Stomach (tissue), 9 donors: ENCODE measurements around the gene SPAG9. TPM values are rescaled to one million over a fixed set of nuclear protein-coding genes. Genes with fewer than 3 reads are reported as not detected.

Source experiments
- DNase-seq, 2 donors: peaks; one replicate each; pipeline versions ENCODE4 v3.0.0 to v3.0.0-alpha.2; 2013 to 2019
- H3K27ac ChIP-seq, 5 donors: fragments of 200-600 bp in 4 of 5; sonication (generic) in 4 of 5; one replicate each; pipeline ENCODE4 v1.5.1; 2013 to 2019; ENCODE audit warnings: mild to moderate bottlenecking in 1 of 5, moderate library complexity in 1 of 5
- H3K27me3 ChIP-seq, 3 donors: fragments of 200-600 bp; sonication (generic); one replicate each; pipeline ENCODE4 v1.5.1; 2017 to 2019; ENCODE audit warnings: mixed run types in 1 of 3
- H3K36me3 ChIP-seq, 4 donors: fragments of 200-600 bp; sonication (generic); 1 replicate in 3 of 4; 2 replicates in 1 of 4; pipeline ENCODE4 v1.5.1; 2016 to 2019
- H3K4me1 ChIP-seq, 4 donors: fragments of 200-600 bp; sonication (generic); one replicate each; pipeline ENCODE4 v1.5.1; 2016 to 2019
- H3K4me3 ChIP-seq, 4 donors: fragments of 200-600 bp; sonication (generic) in 3 of 4; one replicate each; pipeline ENCODE4 v1.5.1; 2016 to 2019; ENCODE audit warnings: mild to moderate bottlenecking in 1 of 4
- H3K9me3 ChIP-seq, 4 donors: fragments of 200-600 bp; sonication (generic); one replicate each; pipeline ENCODE4 v1.5.1; 2016 to 2019
- EP300 ChIP-seq: sonication (generic); formaldehyde crosslinking; IDR thresholded peaks from one replicate; pipeline ENCODE4 v1.6.1; 2017; ENCODE audit warnings: antibody characterized with exemption
- POLR2A ChIP-seq, 4 donors: fragments of 450-650 bp; IDR thresholded peaks; one replicate each; pipeline ENCODE4 v1.6.1; 2016; ENCODE audit warnings: antibody characterized with exemption in 4 of 4, control low read depth in 2 of 4, mild to moderate bottlenecking in 1 of 4, moderate library complexity in 1 of 4
- POLR2AphosphoS5 ChIP-seq, 3 donors: sonication (generic); formaldehyde crosslinking; IDR thresholded peaks; one replicate each; pipeline ENCODE4 v1.6.1; 2016; ENCODE audit warnings: antibody characterized with exemption in 3 of 3
- WGBS, 5 donors: extraction: QIAGEN DNeasy Blood & Tissue Kit in 3 of 5; methylation state at CpG; one replicate each; pipeline versions ENCODE4 v1.1.5 to v1.1.7; 2013 to 2018; 5-methylcytosine and 5-hydroxymethylcytosine counted together
- intact Hi-C: fragments of 100-400 bp; cut with DNase I; formaldehyde crosslinking; loops from one replicate; pipeline ENCODE4 v1.15.1; 2023; ENCODE audit warnings: low total_unique reads
- polyA plus RNA-seq, 3 donors: library from polyadenylated mRNA; stranded (reverse); fragments of 200-250 nt; gene quantifications; one replicate each; pipeline ENCODE4 v1.2.3, GENCODE V29; 2013
- total RNA-seq, 5 donors: library from RNA; depleted of rRNA; stranded (reverse); fragments of >200 nt; gene quantifications; one replicate each; pipeline versions ENCODE4 v1.1.0 to v1.2.3, GENCODE V29; 2014 to 2016
- TF ChIP-seq, protein P1 (sequence below), 7 experiments: fragments of 450-650 bp in 4 of 7; fragments of 200-600 bp in 3 of 7; sonication (generic) in 3 of 7; IDR thresholded peaks; one replicate each; pipeline ENCODE4 v1.5.1; 2016 to 2019; ENCODE audit warnings: antibody characterized with exemption in 7 of 7, control low read depth in 2 of 7, mild to moderate bottlenecking in 1 of 7
- donor health status: healthy with polysubstance abuse.
- donor health status: Bipolar disorder and iron deficiency.
- donor health status: healthy.

The SPAG9 gene
- total and polyA plus RNA-seq, 8 donors: 10.2 to 209 (median 56.5) TPM

DNA sequence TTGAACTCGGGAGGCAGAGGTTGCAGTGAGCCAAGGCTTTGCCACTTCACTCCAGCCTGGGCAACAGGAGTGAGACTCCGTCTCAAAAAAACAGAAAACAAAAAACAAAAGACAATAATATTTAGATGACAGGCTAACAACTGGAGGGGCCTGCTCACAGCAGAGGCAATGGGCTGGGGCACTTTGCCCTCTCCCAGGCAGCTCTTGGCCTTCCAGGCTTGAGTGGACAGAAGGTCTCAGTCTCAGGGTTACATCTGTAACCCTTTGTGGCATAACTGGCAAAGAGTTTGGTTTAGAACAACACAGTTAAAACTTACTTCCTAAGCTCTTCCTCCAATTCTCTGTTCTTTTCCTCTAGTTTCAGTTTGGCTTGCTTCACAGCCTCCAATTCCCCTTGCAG, 114.9 kb downstream of the SPAG9 start:
- no peak for TF ChIP-seq POLR2A (IDR thresholded peaks at IDR 0.05)
- no peak for TF ChIP-seq POLR2AphosphoS5 (IDR thresholded peaks at IDR 0.05)
- TF ChIP-seq, protein P1, sequence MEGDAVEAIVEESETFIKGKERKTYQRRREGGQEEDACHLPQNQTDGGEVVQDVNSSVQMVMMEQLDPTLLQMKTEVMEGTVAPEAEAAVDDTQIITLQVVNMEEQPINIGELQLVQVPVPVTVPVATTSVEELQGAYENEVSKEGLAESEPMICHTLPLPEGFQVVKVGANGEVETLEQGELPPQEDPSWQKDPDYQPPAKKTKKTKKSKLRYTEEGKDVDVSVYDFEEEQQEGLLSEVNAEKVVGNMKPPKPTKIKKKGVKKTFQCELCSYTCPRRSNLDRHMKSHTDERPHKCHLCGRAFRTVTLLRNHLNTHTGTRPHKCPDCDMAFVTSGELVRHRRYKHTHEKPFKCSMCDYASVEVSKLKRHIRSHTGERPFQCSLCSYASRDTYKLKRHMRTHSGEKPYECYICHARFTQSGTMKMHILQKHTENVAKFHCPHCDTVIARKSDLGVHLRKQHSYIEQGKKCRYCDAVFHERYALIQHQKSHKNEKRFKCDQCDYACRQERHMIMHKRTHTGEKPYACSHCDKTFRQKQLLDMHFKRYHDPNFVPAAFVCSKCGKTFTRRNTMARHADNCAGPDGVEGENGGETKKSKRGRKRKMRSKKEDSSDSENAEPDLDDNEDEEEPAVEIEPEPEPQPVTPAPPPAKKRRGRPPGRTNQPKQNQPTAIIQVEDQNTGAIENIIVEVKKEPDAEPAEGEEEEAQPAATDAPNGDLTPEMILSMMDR (IDR thresholded peaks at IDR 0.05): no peak
- no peak for TF ChIP-seq EP300
- Histone ChIP-seq H3K27me3 (no peaks in the 10 kb centered on the region), H3K4me3 (no peak overlapping the region), H3K36me3 (peaks cover 13 to 81% (median 71%) of the 10 kb centered on the region in 4 donors), H3K9me3 (no peaks in the 10 kb centered on the region), H3K4me1 (no peaks in the 10 kb centered on the region), H3K27ac (no peak overlapping the region)
- no peak for DNase-seq
- intact Hi-C loops: no loop called here
- 82 to 89% (median 88%) methylated on average over 2 of the region's 2 CpGs for WGBS, 5 donors

DNA sequence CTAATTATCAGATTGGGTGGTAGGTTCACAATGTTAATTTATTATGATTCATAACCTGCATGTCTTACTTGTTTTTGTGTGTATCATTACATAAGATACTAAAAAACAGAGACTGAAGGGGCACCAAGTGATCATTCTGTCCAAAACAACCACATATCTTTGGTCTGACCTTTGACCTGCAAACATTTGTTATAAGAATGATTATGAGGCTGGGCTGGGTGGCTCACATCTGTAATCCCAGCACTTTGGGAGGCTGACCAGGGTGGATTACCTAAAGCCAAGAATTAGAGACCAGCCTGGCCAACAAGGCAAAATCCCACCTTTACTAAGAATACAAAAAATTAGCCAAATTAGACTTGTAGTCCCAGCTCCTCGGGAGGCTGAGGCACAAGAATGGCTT, 116.4 kb downstream of the SPAG9 start:
- intact Hi-C loops: loop anchor here (5.0 kb wide), 1 partner anchor 148 kb away; the partner anchor contains the start of gene NME1
- no peak overlapping the region for H3K27ac ChIP-seq
- H3K4me1 ChIP-seq: no peaks in the 10 kb centered on the region
- WGBS, 5 donors: 75 to 89% (median 85%) methylated on average over 1 of the region's 1 CpG
- no peak for DNase-seq
- H3K36me3 ChIP-seq: peaks cover 13 to 90% (median 76%) of the 10 kb centered on the region in 4 donors
- no peak overlapping the region for H3K4me3 ChIP-seq
- TF ChIP-seq POLR2A (IDR thresholded peaks at IDR 0.05) (no peak), POLR2AphosphoS5 (IDR thresholded peaks at IDR 0.05) (no peak)
- TF ChIP-seq, protein P1 (IDR thresholded peaks at IDR 0.05): no peak
- H3K27me3 ChIP-seq: no peaks in the 10 kb centered on the region
- no peaks in the 10 kb centered on the region for H3K9me3 ChIP-seq

DNA sequence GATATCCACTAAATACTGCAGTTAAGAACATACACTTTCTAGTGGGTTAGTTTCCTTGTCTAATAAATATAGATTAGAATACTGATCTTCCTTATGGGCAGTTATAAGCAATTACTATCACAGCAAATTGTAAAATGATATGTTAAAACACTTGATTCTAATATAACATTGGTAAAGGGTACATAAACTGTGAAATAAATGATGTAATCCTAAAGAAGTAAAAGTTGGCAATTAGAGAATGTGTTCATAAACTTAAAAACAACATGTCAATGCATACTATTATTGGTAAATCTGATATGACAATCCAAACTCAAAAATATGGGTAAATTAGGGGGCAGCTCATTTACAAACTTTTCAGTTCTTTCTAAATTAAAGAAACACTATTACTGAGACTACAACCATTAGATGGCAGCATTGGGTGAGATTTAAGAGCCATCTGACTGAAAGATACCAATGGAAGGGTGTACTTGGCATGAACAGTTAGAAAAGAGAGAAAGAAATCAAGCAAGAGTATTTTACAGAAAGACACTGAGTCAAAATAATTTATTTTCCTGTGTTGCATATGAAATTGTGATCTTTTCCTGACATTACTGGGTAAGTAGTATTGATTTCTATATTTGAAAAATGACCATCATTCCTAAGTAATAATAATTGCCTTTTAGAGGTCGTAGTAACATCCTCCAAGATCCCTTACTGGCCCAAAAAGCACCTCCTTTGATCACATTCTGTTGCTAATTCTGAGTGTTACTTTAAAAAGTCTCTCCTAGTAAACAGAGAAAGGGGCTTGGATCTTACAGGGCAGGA, 119.6 kb downstream of the SPAG9 start:
- Histone ChIP-seq H3K4me3 (no peak overlapping the region), H3K4me1 (no peaks in the 10 kb centered on the region), H3K9me3 (no peaks in the 10 kb centered on the region), H3K36me3 (peaks cover 32 to 100% (median 91%) of the 10 kb centered on the region in 4 donors), H3K27me3 (no peaks in the 10 kb centered on the region), H3K27ac (no peak overlapping the region)
- TF ChIP-seq, protein P1 (IDR thresholded peaks at IDR 0.05): peak in 4 of 7 experiments; percentile 27 to 68 (median 44)
- TF ChIP-seq EP300: no peak
- TF ChIP-seq POLR2AphosphoS5 (IDR thresholded peaks at IDR 0.05): peak in 1 of 3 donors; percentile 38
- intact Hi-C loops: loop anchor here (5.0 kb wide), 1 partner anchor 151 kb away; the partner anchor contains the start of gene NME1
- 81 to 97% (median 94%) methylated on average over 1 of the region's 1 CpG for WGBS, 5 donors
- peak in 1 of 2 donors; percentile 87 for DNase-seq

DNA sequence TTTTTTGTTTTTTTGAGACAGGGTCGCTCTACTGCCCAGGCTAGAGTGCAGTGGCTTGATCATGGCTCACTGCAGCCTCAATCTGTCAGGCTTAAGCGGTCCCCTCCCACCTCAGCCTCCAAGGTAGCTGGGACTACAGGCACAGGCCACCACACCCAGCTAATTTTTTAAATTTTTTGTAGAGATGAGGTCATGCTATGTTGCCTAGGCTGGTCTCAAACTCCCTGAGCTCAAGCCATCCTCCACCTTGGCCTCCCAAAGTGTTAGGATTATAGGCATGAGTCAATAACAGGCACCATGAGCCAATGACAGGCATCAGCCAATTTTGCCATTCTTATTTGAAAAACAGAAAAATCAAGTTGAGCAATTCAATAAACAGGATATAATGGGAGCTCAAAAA, 125.0 kb downstream of the SPAG9 start:
- no peak for DNase-seq
- TF ChIP-seq EP300 (no peak), POLR2A (IDR thresholded peaks at IDR 0.05) (no peak), POLR2AphosphoS5 (IDR thresholded peaks at IDR 0.05) (no peak)
- TF ChIP-seq, protein P1 (IDR thresholded peaks at IDR 0.05): no peak
- Histone ChIP-seq H3K27me3 (no peaks in the 10 kb centered on the region), H3K9me3 (no peaks in the 10 kb centered on the region), H3K4me3 (no peak overlapping the region), H3K27ac (no peak overlapping the region), H3K4me1 (no peaks in the 10 kb centered on the region), H3K36me3 (peaks cover 60 to 100% (median 97%) of the 10 kb centered on the region in 4 donors)
- intact Hi-C loops: no loop called here
- WGBS, 5 donors: 93 to 98% (median 94%) methylated on average over 2 of the region's 2 CpGs
